Activated T-cell treated with anti-CD3 and anti-CD28 coated beads, Interleukin-2, amount 50 U/mL, for 48 hours (primary cell): Measurements from ENCODE around the gene PPBP.
"Not testable (repeated sequence)": the region's sequence is repeated elsewhere in the genome, so short reads cannot be mapped to it uniquely, and the experiment has no call there.

ENCODE experiments used
- DNase-seq, 2 experiments: peaks; one replicate each; pipeline ENCODE4 v3.0.0-alpha.2; 2020

The PPBP gene

GRCh38 chr4:73991742-73992000 is 3.7 kb upstream of the PPBP start:
- DNase-seq: no peak

- no peak for DNase-seq
Measured at GRCh38 chr4:73990988-73991741, 3.2 kb upstream of the PPBP start.

DNA sequence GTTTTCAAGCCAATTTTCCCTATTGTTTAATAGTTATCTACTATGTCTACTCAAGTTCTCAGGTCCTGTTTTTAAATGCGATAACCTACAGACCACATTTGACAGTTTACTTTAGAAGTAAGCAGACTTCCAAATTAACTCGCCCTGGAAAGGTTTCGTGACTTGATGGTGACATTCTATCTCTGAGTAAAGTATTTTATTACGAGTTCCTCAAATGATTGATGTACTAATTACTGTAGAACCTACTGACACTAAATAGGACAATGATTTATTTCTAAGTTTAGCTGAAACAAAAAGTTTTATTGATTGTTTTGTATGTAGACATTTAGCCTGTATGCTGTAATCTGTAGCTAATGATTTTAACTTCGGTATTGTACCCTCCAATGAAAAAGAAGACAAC is 1.9 kb upstream of the PPBP start:
- no peak for DNase-seq

DNA sequence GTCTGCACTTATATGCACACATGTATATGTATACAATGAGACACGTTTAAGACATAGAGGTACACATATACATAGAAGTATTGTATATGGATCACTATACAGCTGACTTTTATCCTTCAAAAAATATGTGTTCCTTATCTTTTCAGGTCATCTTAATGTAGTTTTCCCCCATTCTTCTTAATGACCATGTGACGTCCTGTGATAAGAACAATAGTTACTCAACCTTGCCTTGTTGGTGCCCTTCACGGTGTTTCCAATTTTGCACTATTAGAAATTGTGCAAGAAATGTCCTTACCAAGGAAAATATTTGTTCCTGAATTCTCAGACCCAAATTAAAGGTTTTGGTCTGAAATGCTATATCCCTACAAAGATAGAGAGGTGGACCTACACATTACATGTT is 1.0 kb upstream of the PPBP start:
- no peak for DNase-seq

DNA sequence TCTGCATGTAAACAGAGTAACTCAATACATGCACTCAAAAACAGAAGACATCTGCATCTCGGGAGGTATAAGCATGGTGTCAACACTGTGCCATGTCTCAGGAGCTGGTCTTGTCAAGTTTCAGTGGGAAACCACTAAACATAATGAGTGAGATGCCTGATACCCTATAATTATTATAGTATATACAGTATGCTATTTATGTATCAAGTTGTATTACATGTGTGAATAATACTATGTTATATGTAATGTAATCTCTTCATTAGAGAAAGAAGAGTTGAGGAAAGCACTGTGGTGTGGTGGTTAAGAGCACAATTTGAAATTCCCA is 2.5 kb downstream of the PPBP start:
- no peak for DNase-seq

DNA sequence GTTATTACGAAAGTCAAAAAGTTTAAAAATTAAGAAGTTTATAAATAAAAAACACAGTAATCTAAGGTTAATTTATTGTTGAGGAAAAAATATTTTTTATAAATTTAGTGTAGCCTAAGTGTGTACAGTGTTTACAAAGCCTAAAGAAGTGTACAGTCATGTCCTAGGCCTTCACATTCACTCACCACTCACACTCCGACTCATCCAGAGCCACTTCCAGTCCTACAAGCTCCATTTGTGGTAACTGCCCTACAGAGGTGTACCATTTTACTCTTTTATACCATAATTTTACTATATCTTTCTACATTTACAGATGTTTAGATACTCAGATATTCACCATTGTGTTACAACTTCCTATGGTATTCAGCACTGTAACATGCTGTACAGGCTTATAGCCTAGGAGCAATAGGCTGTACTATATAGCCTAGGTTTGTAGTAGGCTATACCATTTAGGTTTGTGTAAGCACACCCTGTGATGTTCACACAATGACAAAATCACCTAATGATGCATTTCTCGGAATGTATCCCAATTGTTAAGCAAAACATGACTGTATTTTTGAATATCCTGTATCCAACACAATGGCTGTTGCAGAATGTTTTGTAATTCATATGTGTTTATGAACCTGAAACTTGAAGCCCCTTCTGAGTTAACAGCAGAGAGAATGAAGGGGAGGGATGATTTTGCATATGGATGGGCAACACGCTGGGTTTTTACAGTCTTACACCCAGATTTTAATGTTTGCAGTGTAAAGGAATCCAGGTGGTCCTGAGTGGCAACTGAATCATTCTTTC is 3.1 kb downstream of the PPBP start:
- no peak for DNase-seq

DNA sequence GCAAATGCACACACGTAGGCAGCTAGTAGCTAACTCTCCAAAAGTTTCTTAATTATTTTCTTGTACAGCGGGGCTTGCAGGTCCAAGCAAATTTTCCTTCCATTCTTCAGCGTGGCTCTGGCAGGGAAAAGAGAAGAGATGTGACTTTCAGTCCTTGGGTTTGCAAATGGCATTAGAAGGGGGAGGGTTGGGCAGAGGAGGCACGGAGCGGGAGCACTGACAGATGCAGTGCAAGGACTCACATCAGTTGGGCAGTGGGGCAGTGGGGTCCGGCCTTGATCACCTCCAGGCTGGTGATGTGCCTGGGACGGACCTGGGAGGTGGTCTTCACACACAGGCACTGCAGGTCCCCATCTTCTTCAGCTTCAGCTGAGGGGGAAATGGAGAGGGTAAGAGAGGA is 6.8 kb downstream of the PPBP start:
- not testable (repeated sequence) for DNase-seq

DNA sequence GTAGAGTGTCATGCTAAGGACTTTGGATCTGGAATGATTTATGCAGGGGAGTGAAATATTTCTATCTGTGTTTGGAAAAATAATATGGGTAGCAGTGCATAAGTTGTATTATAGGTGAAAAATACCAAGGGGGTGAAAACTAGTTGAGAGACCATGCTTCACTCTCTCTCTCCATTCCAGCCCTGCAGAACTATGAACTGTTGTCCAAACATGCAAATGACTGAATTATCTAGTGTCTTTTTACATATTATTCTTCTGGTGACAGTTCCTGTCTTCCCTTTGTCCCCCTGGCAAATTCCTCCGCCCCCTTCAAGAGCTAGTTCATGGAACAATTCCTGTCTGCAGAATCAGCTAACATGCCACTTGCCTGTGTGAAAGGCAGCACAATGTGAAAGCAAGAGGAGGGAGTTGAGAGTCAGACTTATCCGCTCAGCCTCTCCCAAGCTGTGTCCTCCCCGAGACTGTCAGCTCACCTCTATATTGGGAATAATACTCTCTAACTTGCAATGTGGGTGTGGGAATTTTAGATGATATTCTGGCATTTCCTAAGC is 8.5 kb downstream of the PPBP start:
- no peak for DNase-seq

DNA sequence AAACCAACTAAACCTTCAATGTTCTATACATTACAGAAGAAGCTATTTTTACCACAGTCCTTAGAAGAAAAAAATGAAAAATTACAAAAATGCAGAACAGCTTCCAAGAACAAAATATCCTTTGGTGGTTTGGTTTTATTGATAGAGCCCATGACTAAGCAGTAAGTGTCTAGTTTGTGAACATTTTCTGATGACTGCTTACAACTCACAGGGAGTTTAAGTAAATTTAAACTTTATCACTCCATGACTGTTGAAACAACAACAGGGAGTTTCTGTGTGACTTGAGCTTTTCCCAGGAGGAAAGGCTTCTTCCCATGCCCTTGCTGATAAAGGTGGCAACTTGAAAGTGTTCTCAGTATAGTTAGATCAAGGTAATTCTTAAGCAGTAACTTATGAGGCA is 9.1 kb downstream of the PPBP start:
- no peak for DNase-seq

- DNase-seq: no peak
Measured at GRCh38 chr4:73976716-73977115, 11.3 kb downstream of the PPBP start.

GRCh38 chr4:73976217-73976616 is 11.8 kb downstream of the PPBP start:
- no peak for DNase-seq

GRCh38 chr4:73974352-73974751 is 13.6 kb downstream of the PPBP start:
- no peak for DNase-seq

DNA sequence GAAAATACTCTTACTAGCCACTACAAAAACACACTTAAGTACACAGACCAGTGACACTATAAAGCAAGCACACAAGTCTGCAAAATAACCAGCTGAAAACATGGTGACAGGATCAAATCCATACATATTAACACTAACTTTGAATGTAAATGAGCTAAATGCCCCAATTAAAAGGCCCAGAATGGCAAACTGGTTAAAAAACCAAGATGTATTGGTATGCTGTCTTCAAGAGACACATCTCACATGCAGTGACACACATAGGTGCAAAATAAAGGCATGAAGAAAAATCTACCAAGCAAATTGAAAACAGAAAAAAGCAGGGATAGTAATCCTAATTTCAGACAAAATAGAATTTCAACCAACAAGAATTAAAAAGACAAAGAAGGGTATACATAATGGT is 17.0 kb downstream of the PPBP start:
- DNase-seq: no peak

DNA sequence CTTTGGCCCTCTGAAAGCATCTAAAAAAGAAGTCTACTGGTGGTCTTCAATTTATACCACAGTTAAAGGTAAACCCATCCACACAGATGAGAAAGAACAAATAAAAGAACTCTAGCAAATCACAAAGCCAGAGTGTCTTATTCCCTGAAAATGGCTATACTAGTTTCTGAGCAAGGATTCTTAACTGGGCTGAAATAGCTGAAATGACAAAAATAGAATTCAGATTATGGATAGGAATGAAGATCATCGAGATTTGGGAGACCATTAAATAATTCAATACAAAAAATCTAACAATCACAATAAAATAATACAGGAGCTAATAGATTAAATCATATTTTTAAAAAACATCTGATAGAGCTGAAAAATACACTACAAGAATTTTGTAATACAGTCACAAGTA is 18.0 kb downstream of the PPBP start:
- DNase-seq: no peak

DNA sequence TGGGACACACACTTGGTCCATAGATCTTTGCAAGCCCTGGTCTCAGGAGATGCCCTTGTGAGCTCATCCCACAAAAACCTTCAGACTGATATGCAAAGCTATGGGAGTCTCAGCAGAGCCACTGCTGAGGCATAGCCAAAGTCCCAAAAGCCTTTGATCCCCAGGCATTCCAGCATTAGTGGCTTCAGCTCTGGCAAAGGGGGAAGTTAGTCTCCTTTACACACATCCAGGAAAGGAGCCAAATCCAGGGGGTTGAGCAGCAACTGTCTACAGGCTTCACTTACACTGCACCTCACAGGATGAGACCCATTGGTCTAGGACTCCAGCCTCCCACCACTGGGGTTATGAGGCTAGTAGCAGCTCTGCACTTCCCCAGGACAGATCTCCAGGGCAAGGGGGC is 20.1 kb downstream of the PPBP start:
- no peak for DNase-seq

DNA sequence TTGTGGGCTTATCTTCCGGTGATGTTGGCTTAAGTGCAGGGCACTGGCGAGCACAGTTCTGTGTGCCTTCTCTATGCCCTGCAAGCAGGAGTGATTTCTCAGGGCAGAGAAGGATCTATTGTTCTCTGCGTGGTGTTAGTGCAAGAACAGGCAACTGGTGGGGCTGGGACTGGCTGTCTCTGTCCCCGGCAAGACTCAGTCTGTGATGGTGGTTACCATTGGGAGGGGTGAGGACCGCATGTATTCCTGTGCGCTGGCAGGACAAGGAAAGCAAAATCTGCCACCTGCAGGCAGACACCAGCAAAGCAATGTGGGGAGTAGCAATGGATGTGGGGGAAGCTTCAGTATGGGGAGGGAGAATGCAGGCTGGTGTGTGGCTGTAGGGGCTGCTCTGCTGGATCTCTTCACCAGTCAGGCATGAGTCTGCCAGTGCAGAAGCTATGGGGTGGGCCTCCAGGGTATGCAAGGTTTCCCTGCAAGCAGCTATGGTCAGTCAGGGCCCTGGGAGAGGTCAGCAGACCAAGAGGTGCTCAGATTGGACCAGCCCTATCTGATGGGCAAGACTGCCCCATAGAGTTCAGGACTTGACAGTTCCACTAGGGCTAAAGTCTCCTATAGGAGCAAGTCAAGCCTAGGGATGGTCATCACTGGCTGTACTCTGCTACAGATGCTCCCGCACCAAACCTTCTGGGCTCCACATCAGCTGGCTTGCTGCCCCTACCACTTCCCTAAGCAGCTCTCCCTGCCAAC is 23.0 kb downstream of the PPBP start:
- no peak for DNase-seq

DNA sequence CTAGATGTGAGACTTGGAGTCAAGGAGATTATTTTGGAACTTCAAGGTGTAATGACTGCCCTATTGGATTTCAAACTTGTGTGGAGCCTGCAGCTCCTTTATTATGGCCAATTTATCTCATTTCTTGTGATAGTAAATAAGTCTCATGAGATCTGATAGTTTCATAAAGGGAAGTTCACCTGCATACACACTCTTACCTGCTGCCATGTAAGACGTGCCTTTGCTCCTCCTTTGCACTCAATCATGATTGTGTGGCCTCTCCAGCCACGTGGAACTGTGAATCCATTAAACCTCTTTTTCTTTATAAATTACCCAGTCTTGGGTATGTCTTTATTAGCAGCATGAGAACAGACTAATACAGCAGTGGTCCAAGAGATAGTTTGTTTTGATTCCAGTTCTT is 25.3 kb downstream of the PPBP start:
- DNase-seq: no peak

- not testable (repeated sequence) for DNase-seq
Measured at GRCh38 chr4:73959041-73959440, 28.9 kb downstream of the PPBP start.

DNA sequence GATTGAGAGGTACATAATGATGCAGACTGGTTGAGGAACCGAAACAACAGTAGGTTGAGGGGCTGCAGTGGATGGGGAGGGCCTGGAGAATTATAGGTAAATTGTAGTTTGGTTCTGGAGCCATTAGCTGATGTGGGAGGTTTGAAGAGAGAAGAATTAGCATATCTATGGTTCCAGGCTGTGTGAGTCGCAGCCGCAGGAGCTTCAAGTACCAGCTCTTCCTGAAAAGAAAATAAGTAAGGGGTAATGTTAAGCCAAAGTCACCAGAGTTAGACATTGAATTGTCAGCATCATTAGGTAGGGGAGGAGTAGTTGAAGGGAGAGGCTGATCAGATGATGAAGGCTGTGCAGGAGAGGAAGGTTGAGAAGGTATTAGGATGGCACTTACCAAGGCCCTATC is 35.6 kb downstream of the PPBP start:
- DNase-seq: no peak

DNA sequence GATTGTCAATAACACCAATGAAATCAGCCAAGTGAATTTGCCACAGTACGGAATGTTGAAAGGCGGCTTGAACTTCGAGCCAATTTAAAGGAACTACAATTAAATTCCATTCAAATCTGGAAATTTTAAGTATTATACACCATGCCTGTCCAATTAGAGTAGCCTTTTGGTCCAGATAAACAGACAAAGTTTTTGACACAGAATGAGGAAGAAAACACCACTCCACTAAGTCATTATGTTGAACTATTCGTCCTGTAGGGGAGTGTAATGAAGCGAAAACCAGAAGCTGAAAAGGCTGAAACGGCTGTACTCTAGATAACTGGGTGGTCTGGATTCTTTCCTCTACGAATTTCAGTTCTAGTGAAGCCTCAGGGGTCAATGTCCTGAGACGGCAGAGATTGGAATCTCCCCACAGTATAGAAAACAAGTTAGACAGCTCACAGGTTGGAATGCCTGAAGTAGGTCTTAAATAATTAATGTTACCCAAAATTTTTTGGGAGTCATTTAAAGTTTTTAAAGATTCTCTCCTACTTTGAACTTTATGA is 37.5 kb downstream of the PPBP start:
- not testable (repeated sequence) for DNase-seq

DNA sequence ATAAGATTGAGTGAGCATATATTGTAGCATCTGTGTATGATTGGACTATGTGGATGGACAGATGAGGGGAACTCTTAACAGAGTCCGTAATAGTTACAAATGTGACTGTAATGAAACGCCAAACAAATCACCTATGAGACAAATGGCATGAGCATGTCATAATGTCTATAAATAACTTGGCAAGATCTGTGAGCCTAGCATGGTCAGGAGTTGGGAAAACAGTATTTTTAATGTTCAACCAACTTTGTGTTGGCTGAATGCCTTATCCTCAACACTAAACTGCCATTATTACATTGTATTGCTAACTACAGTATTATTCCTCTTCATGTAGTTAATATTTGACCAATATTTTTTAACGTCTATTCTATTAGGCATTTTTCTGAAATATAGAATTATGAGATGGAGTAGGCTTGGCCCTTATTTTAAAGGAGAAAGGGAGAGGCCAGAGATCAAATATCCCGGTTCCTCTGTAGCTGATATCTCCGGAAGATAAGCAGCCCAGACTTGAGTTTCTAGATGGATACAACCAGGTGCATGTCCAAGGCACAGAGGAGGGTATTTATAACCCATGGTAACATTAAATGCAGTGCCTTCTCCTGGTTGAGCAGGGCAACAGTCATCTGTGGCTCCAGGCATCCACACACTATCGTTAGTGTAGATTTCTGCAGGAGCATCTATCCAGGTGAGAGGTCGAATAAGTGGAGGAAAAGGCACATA is 38.8 kb downstream of the PPBP start:
- DNase-seq: no peak

DNA sequence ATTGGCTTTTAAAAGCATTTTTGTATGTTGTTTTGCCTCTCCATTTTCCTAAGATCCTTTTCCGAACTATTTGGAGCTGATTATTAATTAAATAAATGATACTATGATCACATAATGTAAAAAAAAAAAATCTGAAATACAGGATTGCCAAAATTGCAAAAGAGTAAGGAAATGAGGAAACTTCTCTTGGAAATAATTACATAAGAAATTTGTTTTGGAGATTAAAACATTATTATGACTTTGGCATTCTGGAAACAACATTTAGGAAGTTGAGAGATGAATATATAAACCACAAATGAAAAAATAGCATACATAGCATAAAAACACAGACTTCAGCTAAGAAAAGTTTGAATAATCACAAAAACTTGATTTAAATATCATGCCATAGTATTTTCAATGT is 39.7 kb downstream of the PPBP start:
- no peak for DNase-seq
